CD4-positive, alpha-beta T cell (primary cell): ENCODE data around the gene PCCA. TPM values are rescaled to one million over a fixed set of nuclear protein-coding genes. Genes with fewer than 3 reads are reported as not detected.

Source experiments
- ATAC-seq: fragments of 200-7000 bp; cut with Tn5 transposase; one replicate; pipeline ENCODE4 v1.10.0; 2022; ENCODE audit warnings: mild to moderate bottlenecking; ENCODE audit not compliant: poor library complexity
- CTCF ChIA-PET: fragments of 350-600 bp; sonication (Branson Sonifier 250); formaldehyde crosslinking; loops from one replicate; lab custom pipeline; 2021; ENCODE audit warnings: antibody characterized with exemption, inconsistent platforms; lab: Charles Lee
- POLR2A ChIA-PET: fragments of 350-600 bp; sonication (Branson Sonifier 250); formaldehyde crosslinking; loops from one replicate; lab custom pipeline; 2021; ENCODE audit warnings: antibody characterized with exemption, inconsistent platforms; lab: Charles Lee
- DNase-seq, 14 experiments: peaks; one replicate each; pipeline ENCODE4 v3.0.0-alpha.2; 2013 to 2020; ENCODE audit warnings: mixed read lengths in 2 of 14
- H3K27ac ChIP-seq, 2 donors: one replicate each; pipeline versions ENCODE4 v1.5.1 to v1.7.0; 2013; ENCODE audit warnings: low read length in 2 of 2, low read depth in 1 of 2, mild to moderate bottlenecking in 1 of 2
- H3K27me3 ChIP-seq, 2 experiments: 1 replicate in 1 of 2; 2 replicates in 1 of 2; pipeline versions ENCODE4 v1.6.1 to v1.7.0; 2013; ENCODE audit warnings: low read length in 2 of 2, control low read depth in 1 of 2, mild to moderate bottlenecking in 1 of 2, moderate library complexity in 1 of 2; ENCODE audit not compliant: insufficient read depth in 2 of 2, control insufficient read depth in 1 of 2
- H3K36me3 ChIP-seq: one replicate; pipeline ENCODE4 v1.6.1; 2013; ENCODE audit warnings: low read length, control low read depth; ENCODE audit not compliant: insufficient read depth
- H3K4me1 ChIP-seq: one replicate; pipeline ENCODE4 v1.6.1; 2013; ENCODE audit warnings: low read length, control low read depth; ENCODE audit not compliant: insufficient read depth
- H3K4me3 ChIP-seq: one replicate; pipeline ENCODE4 v1.5.1; 2013; ENCODE audit warnings: mild to moderate bottlenecking, low read length, moderate library complexity
- H3K9me3 ChIP-seq, 2 experiments: 1 replicate in 1 of 2; 2 replicates in 1 of 2; pipeline versions ENCODE4 v1.6.1 to v1.7.0; 2013; ENCODE audit warnings: low read length in 2 of 2, mild to moderate bottlenecking in 2 of 2, control low read depth in 1 of 2, moderate library complexity in 1 of 2; ENCODE audit not compliant: control insufficient read depth in 1 of 2, insufficient read depth in 1 of 2
- H3K27ac Mint-ChIP-seq: one replicate; pipeline ENCODE4 v1.8.0; 2020; ENCODE audit warnings: mixed read lengths
- H3K27me3 Mint-ChIP-seq: one replicate; pipeline ENCODE4 v1.8.0; 2021; ENCODE audit warnings: mixed read lengths
- H3K36me3 Mint-ChIP-seq: one replicate; pipeline ENCODE4 v1.8.0; 2021; ENCODE audit warnings: low read depth, mixed read lengths
- H3K4me1 Mint-ChIP-seq: one replicate; pipeline ENCODE4 v1.8.0; 2021; ENCODE audit warnings: low read depth, mixed read lengths
- H3K4me3 Mint-ChIP-seq: one replicate; pipeline ENCODE4 v1.8.0; 2020; ENCODE audit warnings: mild to moderate bottlenecking, mixed read lengths
- H3K9me3 Mint-ChIP-seq: one replicate; pipeline ENCODE4 v1.8.0; 2020; ENCODE audit warnings: mixed read lengths
- intact Hi-C, 2 experiments: fragments of 100-400 bp; cut with DNase I in 1 of 2; cut with micrococcal nuclease in 1 of 2; formaldehyde crosslinking; loops; one replicate each; pipeline versions ENCODE4 v1.15.1 to v1.9.0; 2023 to 2025; cut with DNase I, micrococcal nuclease
- total RNA-seq, 174 experiments: library from RNA in 2 of 174; stranded (reverse) in 2 of 174; gene quantifications; one replicate each; pipeline ENCODE4 v1.2.3 and lab custom pipeline; 2021 to 2026
- TF ChIP-seq, protein P1 (sequence below): fragments of 200-600 bp; IDR thresholded peaks from one replicate; pipeline ENCODE4 v1.8.0; 2022; ENCODE audit warnings: antibody characterized with exemption, mild to moderate bottlenecking

The PCCA gene
- total RNA-seq, 2 experiments from 2014 or later, result 4.7 to 5.2 TPM

DNA sequence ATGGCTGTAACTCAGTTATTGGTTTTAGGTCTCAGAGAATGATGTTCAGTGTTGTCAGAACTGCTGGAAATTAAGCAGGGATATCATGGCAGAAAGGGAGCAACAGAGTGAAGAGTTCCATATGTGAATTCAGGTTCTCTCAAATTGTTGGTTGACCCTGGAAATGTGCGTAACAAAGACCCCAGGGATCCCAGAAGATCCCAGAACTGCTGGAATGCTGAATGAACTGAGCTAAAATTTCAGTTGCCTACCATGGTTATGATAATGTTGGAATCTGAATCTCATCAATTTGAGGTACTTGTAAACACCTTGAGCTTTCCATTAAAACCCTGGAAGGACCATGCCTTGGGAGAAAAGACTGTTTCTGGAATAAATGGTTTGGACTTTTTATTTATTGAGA, 268.9 kb downstream of the PCCA start:
- Histone ChIP-seq H3K9me3 (no peaks in the 10 kb centered on the region), H3K36me3 (no peaks in the 10 kb centered on the region), H3K27me3 (no peaks in the 10 kb centered on the region), H3K4me3 (no peak overlapping the region), H3K27ac (no peak overlapping the region), H3K4me1 (no peaks in the 10 kb centered on the region)
- no peak for DNase-seq
- intact Hi-C loops, result no loop called here
- Mint-ChIP-seq H3K4me3 (no peak overlapping the region), H3K9me3 (no peaks in the 10 kb centered on the region), H3K36me3 (no peaks in the 10 kb centered on the region), H3K27ac (no peak overlapping the region), H3K27me3 (no peaks in the 10 kb centered on the region), H3K4me1 (no peaks in the 10 kb centered on the region)
- ChIA-PET POLR2A (no interaction called here), CTCF (no interaction called here)
- TF ChIP-seq, protein P1, sequence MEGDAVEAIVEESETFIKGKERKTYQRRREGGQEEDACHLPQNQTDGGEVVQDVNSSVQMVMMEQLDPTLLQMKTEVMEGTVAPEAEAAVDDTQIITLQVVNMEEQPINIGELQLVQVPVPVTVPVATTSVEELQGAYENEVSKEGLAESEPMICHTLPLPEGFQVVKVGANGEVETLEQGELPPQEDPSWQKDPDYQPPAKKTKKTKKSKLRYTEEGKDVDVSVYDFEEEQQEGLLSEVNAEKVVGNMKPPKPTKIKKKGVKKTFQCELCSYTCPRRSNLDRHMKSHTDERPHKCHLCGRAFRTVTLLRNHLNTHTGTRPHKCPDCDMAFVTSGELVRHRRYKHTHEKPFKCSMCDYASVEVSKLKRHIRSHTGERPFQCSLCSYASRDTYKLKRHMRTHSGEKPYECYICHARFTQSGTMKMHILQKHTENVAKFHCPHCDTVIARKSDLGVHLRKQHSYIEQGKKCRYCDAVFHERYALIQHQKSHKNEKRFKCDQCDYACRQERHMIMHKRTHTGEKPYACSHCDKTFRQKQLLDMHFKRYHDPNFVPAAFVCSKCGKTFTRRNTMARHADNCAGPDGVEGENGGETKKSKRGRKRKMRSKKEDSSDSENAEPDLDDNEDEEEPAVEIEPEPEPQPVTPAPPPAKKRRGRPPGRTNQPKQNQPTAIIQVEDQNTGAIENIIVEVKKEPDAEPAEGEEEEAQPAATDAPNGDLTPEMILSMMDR, result no peak
- ATAC-seq, result no peak

DNA sequence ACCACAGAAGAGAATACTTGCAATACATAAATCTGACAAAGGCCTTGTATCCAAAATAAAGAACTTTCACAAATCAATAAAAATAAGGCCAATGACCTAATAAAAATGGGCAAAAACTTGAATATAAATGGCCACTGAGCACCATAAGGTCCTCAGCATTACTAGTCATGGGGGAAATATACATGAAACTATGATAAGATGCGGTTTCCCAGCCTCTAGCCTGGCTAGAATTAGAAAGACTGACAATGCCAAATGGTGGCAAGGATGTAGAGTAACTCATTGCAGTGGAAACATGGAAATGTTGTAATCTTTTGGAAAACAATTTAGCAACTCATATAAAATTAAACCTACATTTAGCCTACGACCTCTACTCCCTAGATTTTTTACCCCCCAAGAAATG, 272.6 kb downstream of the PCCA start:
- intact Hi-C loops, result no loop called here
- H3K36me3 Mint-ChIP-seq, result no peaks in the 10 kb centered on the region
- H3K27ac ChIP-seq, result no peak overlapping the region
- TF ChIP-seq, protein P1, result no peak
- no peak overlapping the region for H3K4me3 Mint-ChIP-seq
- ATAC-seq, result no peak
- DNase-seq, result no peak
- no peaks in the 10 kb centered on the region for H3K4me1 ChIP-seq
- no peaks in the 10 kb centered on the region for H3K9me3 Mint-ChIP-seq
- no peaks in the 10 kb centered on the region for H3K27me3 Mint-ChIP-seq
- no peak overlapping the region for H3K4me3 ChIP-seq
- H3K27me3 ChIP-seq, result no peaks in the 10 kb centered on the region
- H3K27ac Mint-ChIP-seq, result no peak overlapping the region
- POLR2A ChIA-PET, result no interaction called here
- H3K36me3 ChIP-seq, result no peaks in the 10 kb centered on the region
- H3K4me1 Mint-ChIP-seq, result no peaks in the 10 kb centered on the region
- CTCF ChIA-PET, result no interaction called here
- no peaks in the 10 kb centered on the region for H3K9me3 ChIP-seq

DNA sequence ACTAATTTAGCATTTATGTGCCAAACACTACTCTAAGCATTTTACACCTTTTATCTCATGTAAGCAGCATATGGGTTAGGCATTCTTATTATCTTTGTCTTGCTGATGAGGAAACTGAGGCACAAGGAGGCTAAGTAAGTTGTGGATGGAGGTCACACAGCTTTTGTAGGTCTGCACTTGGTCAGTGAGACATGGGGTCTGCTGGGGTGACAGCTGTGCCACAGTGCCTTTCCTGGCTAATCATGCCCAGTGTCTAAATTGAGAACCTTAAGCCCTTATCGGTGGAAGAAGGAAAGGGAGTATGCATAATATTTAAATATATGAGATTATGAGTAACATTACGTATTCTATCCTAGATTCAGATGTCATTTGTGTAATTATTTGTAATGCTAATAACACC, 273.5 kb downstream of the PCCA start:
- no peak overlapping the region for H3K27ac Mint-ChIP-seq
- no peak overlapping the region for H3K4me3 Mint-ChIP-seq
- intact Hi-C loops, result no loop called here
- no peak for DNase-seq
- H3K9me3 ChIP-seq, result no peaks in the 10 kb centered on the region
- TF ChIP-seq, protein P1, result no peak
- no peaks in the 10 kb centered on the region for H3K27me3 ChIP-seq
- no peaks in the 10 kb centered on the region for H3K27me3 Mint-ChIP-seq
- H3K4me1 Mint-ChIP-seq, result no peaks in the 10 kb centered on the region
- POLR2A ChIA-PET, result no interaction called here
- CTCF ChIA-PET, result no interaction called here
- no peak overlapping the region for H3K4me3 ChIP-seq
- no peak for ATAC-seq
- H3K27ac ChIP-seq, result no peak overlapping the region
- no peaks in the 10 kb centered on the region for H3K9me3 Mint-ChIP-seq
- no peaks in the 10 kb centered on the region for H3K4me1 ChIP-seq
- no peaks in the 10 kb centered on the region for H3K36me3 ChIP-seq
- no peaks in the 10 kb centered on the region for H3K36me3 Mint-ChIP-seq
